K562 (cell line): ENCODE results near the gene ICAM3. TPM values are rescaled to one million over a fixed set of nuclear protein-coding genes. Genes with fewer than 3 reads are reported as not detected.

Experiments
- BCLAF1 ChIP-seq, 2 experiments: fragments of 450-650 bp in 1 of 2; IDR thresholded peaks; 2 replicates each; pipeline ENCODE4 v1.6.1; 2011 to 2017; ENCODE audit warnings: low read depth in 2 of 2, antibody characterized with exemption in 1 of 2, borderline replicate concordance in 1 of 2, low read length in 1 of 2, mild to moderate bottlenecking in 1 of 2, mixed read lengths in 1 of 2; ENCODE audit not compliant: control insufficient read depth in 1 of 2
- CBFB ChIP-seq: sonication (generic); formaldehyde crosslinking; IDR thresholded peaks from 2 replicates; pipeline ENCODE4 v1.4.0; 2020; ENCODE audit warnings: mild to moderate bottlenecking, missing genetic modification reagents
- CBX1 ChIP-seq: sonication (generic); IDR thresholded peaks from 2 replicates; pipeline ENCODE4 v1.6.1; 2016; ENCODE audit warnings: antibody characterized with exemption, low read depth, mild to moderate bottlenecking
- CHAMP1 ChIP-seq: fragments of 450-650 bp; IDR thresholded peaks from 2 replicates; pipeline ENCODE4 v1.6.1; 2016; ENCODE audit warnings: mild to moderate bottlenecking
- DACH1 ChIP-seq: fragments of 450-650 bp; IDR thresholded peaks from 2 replicates; pipeline ENCODE4 v1.6.1; 2018; ENCODE audit not compliant: partially characterized antibody
- DPF2 ChIP-seq: fragments of 450-650 bp; IDR thresholded peaks from 2 replicates; pipeline ENCODE4 v1.6.1; 2016
- ELK1 ChIP-seq: sonication (generic); formaldehyde crosslinking; IDR thresholded peaks from 2 replicates; pipeline ENCODE4 v1.8.1; 2022; ENCODE audit warnings: missing genetic modification reagents
- HSF4 ChIP-seq: fragments of 250-450 bp; sonication (Bioruptor Pico); IDR thresholded peaks from 2 replicates; pipeline ENCODE4 v2.1.2; 2022; ENCODE audit warnings: mild to moderate bottlenecking, moderate library complexity, borderline replicate concordance
- MLLT1 ChIP-seq, 2 experiments: fragments of 450-650 bp; IDR thresholded peaks; 2 replicates each; pipeline ENCODE4 v1.6.1; 2016
- NEUROD1 ChIP-seq: fragments of 150-350 bp; IDR thresholded peaks from 2 replicates; pipeline ENCODE4 v1.6.1; 2014; ENCODE audit warnings: borderline replicate concordance, low read length, low read depth; ENCODE audit not compliant: partially characterized antibody
- NONO ChIP-seq, 2 experiments: fragments of 200-400 bp in 1 of 2; fragments of 450-650 bp in 1 of 2; formaldehyde crosslinking in 1 of 2; IDR thresholded peaks; 2 replicates each; pipeline ENCODE4 v1.6.1; 2017; ENCODE audit warnings: low read depth in 2 of 2, mild to moderate bottlenecking in 2 of 2, moderate library complexity in 2 of 2, low read length in 1 of 2
- PHF8 ChIP-seq: fragments of 200-600 bp; sonication (generic); IDR thresholded peaks from 2 replicates; pipeline ENCODE4 v1.6.1; 2012; ENCODE audit warnings: mixed run types, mild to moderate bottlenecking, inconsistent platforms, low read length, moderate library complexity, borderline replicate concordance
- PREB ChIP-seq: sonication (generic); formaldehyde crosslinking; IDR thresholded peaks from 2 replicates; pipeline ENCODE4 v1.8.1; 2023; ENCODE audit warnings: mild to moderate bottlenecking, missing genetic modification reagents
- RBM22 ChIP-seq: fragments of 200-400 bp; formaldehyde crosslinking; IDR thresholded peaks from 2 replicates; pipeline ENCODE4 v1.6.1; 2018; ENCODE audit warnings: low read length, low read depth; ENCODE audit not compliant: poor library complexity, severe bottlenecking
- SREBF1 ChIP-seq: fragments of 150-350 bp; IDR thresholded peaks from 2 replicates; pipeline ENCODE4 v1.6.1; 2014; ENCODE audit warnings: antibody characterized with exemption, low read depth, low read length, borderline replicate concordance
- ZBTB8A ChIP-seq: fragments of 450-650 bp; IDR thresholded peaks from 2 replicates; pipeline ENCODE4 v1.6.1; 2018; ENCODE audit warnings: mild to moderate bottlenecking, moderate library complexity; ENCODE audit not compliant: partially characterized antibody
- polyA plus RNA-seq, 8 experiments: library from polyadenylated mRNA; depleted of rRNA in 4 of 8; stranded (reverse) in 5 of 8; unstranded in 3 of 8; fragments of >200 nt; fragmentation: Nextera tagmentation in 2 of 8; fragmentation: Illumina TruSeq in 1 of 8; extraction: Ambion mirVana in 2 of 8; extraction: Trizol in 1 of 8; gene quantifications; 2 replicates each; pipeline versions ENCODE4 v1.2.1 to v1.2.3, GENCODE V29; 2011 to 2014; ENCODE audit warnings: inconsistent platforms in 1 of 8, missing spikeins in 1 of 8
- total RNA-seq, 7 experiments: library from RNA; depleted of rRNA in 6 of 7; stranded (reverse); fragments of >200 nt in 6 of 7; fragmentation: Illumina TruSeq in 2 of 7; extraction: Trizol in 2 of 7; gene quantifications; 2 replicates each; pipeline versions ENCODE4 v1.2.1 to v1.2.3, GENCODE V29; 2011 to 2021; ENCODE audit warnings: low replicate concordance in 1 of 7

The ICAM3 gene
- total and polyA plus RNA-seq, 9 of the 15 experiments (the other 6 are each of a cell fraction or from before 2014, with no cell fraction given): 6.5 to 39.5 (median 24.2) TPM

- TF ChIP-seq DACH1 (no peak), ELK1 (no peak), HSF4 (no peak), NEUROD1 (no peak), MLLT1 (IDR thresholded peaks at IDR 0.05) (0 out of 4 replicates have a peak, but pooled peaks of 1 of the 2 experiments have one; percentile 14), NONO (IDR thresholded peaks at IDR 0.05; ENCODE audit: low read depth in 2 of 2, low read length in 1 of 2) (no peak), CHAMP1 (no peak), PHF8 (peak; percentile 43; the same call in 1 of the 2 replicates), RBM22 (peak; percentile 93), BCLAF1 (IDR thresholded peaks at IDR 0.05; ENCODE audit: borderline replicate concordance in 1 of 2, control insufficient read depth in 1 of 2, low read depth in 2 of 2, low read length in 1 of 2) (no peak), SREBF1 (no peak), CBFB (CRISPR knock-in tag) (no peak), CBX1 (peak; percentile 69; the same call in 1 of the 2 replicates), PREB (CRISPR knock-in tag) (no peak), ZBTB8A (no peak), DPF2 (0 out of 2 replicates have a peak, but pooled peaks have one; percentile 4)
These were observed 23.8 kb downstream of the ICAM3 start, which contains the start of gene FDX2 (continued) for GRCh38 chr19:10315335-10316214.
